Smooth muscle cell (in vitro differentiated cells): ENCODE data around the gene MBNL1. TPM values are rescaled to one million over a fixed set of nuclear protein-coding genes. Genes with fewer than 3 reads are reported as not detected.

Source experiments
- DNase-seq: peaks from one replicate; lab custom pipeline; 2025; ENCODE audit not compliant: unreplicated experiment; lab: John Stamatoyannopoulos, UW
- H2AFZ ChIP-seq: fragments of 200-600 bp; sonication (generic); 2 replicates; pipeline ENCODE4 v1.6.0; 2016; ENCODE audit warnings: antibody characterized with exemption, low read depth, mild to moderate bottlenecking
- H3F3A ChIP-seq: fragments of 200-600 bp; sonication (generic); 2 replicates; pipeline ENCODE4 v1.6.0; 2017; ENCODE audit warnings: antibody characterized with exemption, low read depth
- H3K27ac ChIP-seq: fragments of 200-600 bp; sonication (generic); 2 replicates; pipeline ENCODE4 v1.5.1; 2016; ENCODE audit warnings: low read depth, mild to moderate bottlenecking
- H3K27me3 ChIP-seq: fragments of 200-600 bp; sonication (generic); 2 replicates; pipeline ENCODE4 v1.6.1; 2016; ENCODE audit warnings: low read depth, mild to moderate bottlenecking
- H3K36me3 ChIP-seq: fragments of 200-600 bp; sonication (generic); 2 replicates; pipeline ENCODE4 v1.5.1; 2016; ENCODE audit warnings: low read depth
- H3K4me1 ChIP-seq: fragments of 200-600 bp; sonication (generic); 2 replicates; pipeline ENCODE4 v1.5.1; 2016; ENCODE audit warnings: low read depth
- H3K4me2 ChIP-seq: fragments of 200-600 bp; sonication (generic); 2 replicates; pipeline ENCODE4 v1.6.0; 2016; ENCODE audit warnings: mild to moderate bottlenecking
- H3K4me3 ChIP-seq: fragments of 200-600 bp; sonication (generic); 2 replicates; pipeline ENCODE4 v1.5.1; 2016; ENCODE audit warnings: mild to moderate bottlenecking
- H3K79me2 ChIP-seq: fragments of 200-600 bp; sonication (generic); 2 replicates; pipeline ENCODE4 v1.6.0; 2016; ENCODE audit warnings: low read depth, mild to moderate bottlenecking
- H3K9ac ChIP-seq: fragments of 200-600 bp; sonication (generic); 2 replicates; pipeline ENCODE4 v1.6.0; 2016; ENCODE audit warnings: low read depth
- H3K9me3 ChIP-seq: fragments of 200-600 bp; sonication (generic); replicated peaks from 2 replicates; pipeline ENCODE4 v1.5.1; 2016; ENCODE audit warnings: low read depth
- H4K20me1 ChIP-seq: fragments of 200-600 bp; sonication (generic); 2 replicates; pipeline ENCODE4 v1.6.0; 2016; ENCODE audit warnings: low read depth
- WGBS: methylation state at CpG from one replicate; pipeline ENCODE4 v1.1.7; 2016; ENCODE audit warnings: low lambda C conversion rate; 5-methylcytosine and 5-hydroxymethylcytosine counted together
- polyA plus RNA-seq: library from polyadenylated mRNA; unstranded; fragments of >200 nt; fragmentation: Nextera tagmentation; extraction: Ambion mirVana; gene quantifications from 2 replicates; pipeline ENCODE4 v1.2.1, GENCODE V29; 2016
- total RNA-seq: library from RNA; depleted of rRNA; stranded (reverse); fragments of >200 nt; gene quantifications from 2 replicates; pipeline ENCODE4 v1.2.3, GENCODE V29; 2014
- TF ChIP-seq, protein P1 (sequence below): fragments of 200-600 bp; sonication (generic); IDR thresholded peaks from 2 replicates; pipeline ENCODE4 v1.5.1; 2017; ENCODE audit warnings: borderline replicate concordance, mild to moderate bottlenecking, antibody characterized with exemption; ENCODE audit not compliant: insufficient read depth, poor library complexity, severe bottlenecking

Gene MBNL1
- total and polyA plus RNA-seq, 2 experiments from 2014 or later: 19.5 to 128 TPM

DNA sequence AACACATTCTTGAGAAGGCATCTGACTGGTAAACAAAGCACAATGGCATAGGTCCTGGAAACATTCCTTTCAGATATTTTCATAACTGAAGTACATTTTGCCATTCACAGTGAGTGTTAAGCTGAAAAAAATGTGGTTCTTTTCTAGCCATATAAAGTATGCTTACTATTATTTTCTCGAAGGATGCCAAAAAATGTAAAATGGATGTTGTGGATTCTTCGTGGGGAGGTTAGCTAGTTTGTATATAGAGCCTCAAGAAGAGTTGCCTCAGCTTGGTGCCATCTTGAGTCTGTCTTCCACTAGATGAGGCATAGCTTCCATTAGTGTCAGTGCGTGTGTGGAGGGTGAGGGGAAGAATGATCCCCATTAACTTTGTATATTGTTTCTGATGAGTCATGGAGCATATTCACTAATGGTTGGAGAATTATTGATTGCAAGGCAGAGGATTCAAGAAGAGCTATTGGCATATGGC lies 4.1 kb downstream of the MBNL1 start:
- Histone ChIP-seq H3K9me3 (no peaks in the 10 kb centered on the region), H3K4me2 (peak overlapping the region; percentile 91), H4K20me1 (peaks cover 79% of the 10 kb centered on the region), H3K27ac (peak overlapping the region; percentile 3), H2AFZ (no peak overlapping the region), H3K79me2 (peaks cover 87% of the 10 kb centered on the region), H3K4me1 (peaks cover 24% of the 10 kb centered on the region), H3K36me3 (no peaks in the 10 kb centered on the region), H3F3A (peaks cover 10% of the 10 kb centered on the region), H3K27me3 (no peaks in the 10 kb centered on the region), H3K9ac (no peak overlapping the region), H3K4me3 (peak overlapping the region; percentile 84)
- DNase-seq: no peak
- 60% methylated on average over 3 of the region's 3 CpGs for WGBS
- TF ChIP-seq, protein P1, sequence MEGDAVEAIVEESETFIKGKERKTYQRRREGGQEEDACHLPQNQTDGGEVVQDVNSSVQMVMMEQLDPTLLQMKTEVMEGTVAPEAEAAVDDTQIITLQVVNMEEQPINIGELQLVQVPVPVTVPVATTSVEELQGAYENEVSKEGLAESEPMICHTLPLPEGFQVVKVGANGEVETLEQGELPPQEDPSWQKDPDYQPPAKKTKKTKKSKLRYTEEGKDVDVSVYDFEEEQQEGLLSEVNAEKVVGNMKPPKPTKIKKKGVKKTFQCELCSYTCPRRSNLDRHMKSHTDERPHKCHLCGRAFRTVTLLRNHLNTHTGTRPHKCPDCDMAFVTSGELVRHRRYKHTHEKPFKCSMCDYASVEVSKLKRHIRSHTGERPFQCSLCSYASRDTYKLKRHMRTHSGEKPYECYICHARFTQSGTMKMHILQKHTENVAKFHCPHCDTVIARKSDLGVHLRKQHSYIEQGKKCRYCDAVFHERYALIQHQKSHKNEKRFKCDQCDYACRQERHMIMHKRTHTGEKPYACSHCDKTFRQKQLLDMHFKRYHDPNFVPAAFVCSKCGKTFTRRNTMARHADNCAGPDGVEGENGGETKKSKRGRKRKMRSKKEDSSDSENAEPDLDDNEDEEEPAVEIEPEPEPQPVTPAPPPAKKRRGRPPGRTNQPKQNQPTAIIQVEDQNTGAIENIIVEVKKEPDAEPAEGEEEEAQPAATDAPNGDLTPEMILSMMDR: no peak

GRCh38 chr3:152276681-152277080 lies 8.0 kb downstream of the MBNL1 start:
- Histone ChIP-seq H3K9ac (no peak overlapping the region), H3K4me1 (peaks cover 21% of the 10 kb centered on the region), H3K79me2 (peaks cover 100% of the 10 kb centered on the region), H3K27me3 (no peaks in the 10 kb centered on the region), H4K20me1 (peaks cover 99% of the 10 kb centered on the region), H2AFZ (no peak overlapping the region), H3F3A (peaks cover 11% of the 10 kb centered on the region), H3K4me3 (no peak overlapping the region), H3K27ac (no peak overlapping the region), H3K9me3 (no peaks in the 10 kb centered on the region), H3K4me2 (no peak overlapping the region), H3K36me3 (no peaks in the 10 kb centered on the region)
- 83% methylated on average over 1 of the region's 1 CpG for WGBS
- TF ChIP-seq, protein P1: no peak
- no peak for DNase-seq

DNA sequence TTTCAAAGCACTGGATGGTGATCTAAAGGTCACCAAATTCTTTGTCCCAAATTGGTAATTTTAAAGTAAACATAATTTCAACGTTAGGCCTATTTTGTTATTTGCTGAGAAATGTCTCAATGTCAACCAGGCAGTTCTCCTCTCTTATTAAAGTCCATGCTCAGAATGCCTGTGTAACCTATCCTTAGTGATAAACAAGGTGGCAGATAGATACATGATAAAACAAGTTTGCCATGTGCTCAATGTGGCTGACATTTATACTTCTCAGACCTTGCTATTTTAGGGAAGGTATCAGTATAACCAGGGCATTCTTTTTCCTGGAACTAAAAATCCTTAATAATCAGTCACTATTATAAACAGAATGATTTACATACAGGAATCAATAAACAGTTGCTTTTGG lies 8.5 kb downstream of the MBNL1 start:
- H3K4me2 ChIP-seq: no peak overlapping the region
- WGBS: 81% methylated on average over 1 of the region's 1 CpG

More for the DNA sequence above, 8.5 kb downstream of the MBNL1 start:
- H3K36me3 ChIP-seq: no peaks in the 10 kb centered on the region
- no peak overlapping the region for H3K4me3 ChIP-seq
- peaks cover 11% of the 10 kb centered on the region for H3F3A ChIP-seq
- peaks cover 100% of the 10 kb centered on the region for H3K79me2 ChIP-seq
- peaks cover 17% of the 10 kb centered on the region for H3K4me1 ChIP-seq
- H3K27ac ChIP-seq: no peak overlapping the region
- DNase-seq: no peak
- no peaks in the 10 kb centered on the region for H3K9me3 ChIP-seq
- peaks cover 100% of the 10 kb centered on the region for H4K20me1 ChIP-seq
- no peak overlapping the region for H3K9ac ChIP-seq
- H2AFZ ChIP-seq: no peak overlapping the region
- TF ChIP-seq, protein P1: no peak
- no peaks in the 10 kb centered on the region for H3K27me3 ChIP-seq
